Measurements from ENCODE around the gene PRKD1.

Gene PRKD1

DNA sequence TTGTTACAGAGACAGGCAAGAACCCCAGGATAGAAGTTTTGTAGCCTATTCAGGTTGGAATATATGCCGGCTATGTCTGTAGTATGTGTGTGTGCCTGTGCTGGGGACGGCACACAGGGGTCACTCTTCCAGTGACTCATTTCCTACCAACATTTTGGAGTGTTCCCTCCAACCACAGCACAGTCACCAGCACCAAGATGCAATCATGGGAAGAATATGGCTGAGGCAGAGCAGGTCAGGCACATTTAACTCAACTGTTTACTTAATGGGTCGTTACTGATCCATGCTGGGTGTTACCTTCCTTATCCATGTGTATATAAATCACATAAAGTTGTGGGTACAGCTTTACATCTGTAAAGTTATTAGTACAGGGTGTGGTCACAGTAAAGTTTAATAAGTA is 178.3 kb downstream of the PRKD1 start:
- Histone ChIP-seq H3F3A (ENCODE audit: control insufficient read depth, insufficient read depth) (no peaks in the 10 kb centered on the region), H3K27ac (ENCODE audit: low read depth, low read length) (no peak overlapping the region), H3K36me3 (ENCODE audit: control insufficient read depth, low read length) (no peaks in the 10 kb centered on the region), H3K9me2 (replicated peaks; ENCODE audit: control insufficient read depth, low read length) (no peaks in the 10 kb centered on the region), H3K4me3 (ENCODE audit: low read length) (no peak overlapping the region), H3K27me3 (ENCODE audit: control insufficient read depth, low read length) (no peaks in the 10 kb centered on the region), H3K4me2 (ENCODE audit: low read length) (no peak overlapping the region), H4K20me1 (ENCODE audit: control insufficient read depth, insufficient read depth, low read depth, low read length) (no peaks in the 10 kb centered on the region), H3K79me2 (ENCODE audit: control insufficient read depth, low read length) (no peaks in the 10 kb centered on the region), H3K4me1 (ENCODE audit: control insufficient read depth, low read length) (no peaks in the 10 kb centered on the region), H3K9me3 (ENCODE audit: control insufficient read depth, insufficient read depth, low read length) (no peaks in the 10 kb centered on the region; the same call in 1 of the 2 replicates)
- TF ChIP-seq, protein P1, sequence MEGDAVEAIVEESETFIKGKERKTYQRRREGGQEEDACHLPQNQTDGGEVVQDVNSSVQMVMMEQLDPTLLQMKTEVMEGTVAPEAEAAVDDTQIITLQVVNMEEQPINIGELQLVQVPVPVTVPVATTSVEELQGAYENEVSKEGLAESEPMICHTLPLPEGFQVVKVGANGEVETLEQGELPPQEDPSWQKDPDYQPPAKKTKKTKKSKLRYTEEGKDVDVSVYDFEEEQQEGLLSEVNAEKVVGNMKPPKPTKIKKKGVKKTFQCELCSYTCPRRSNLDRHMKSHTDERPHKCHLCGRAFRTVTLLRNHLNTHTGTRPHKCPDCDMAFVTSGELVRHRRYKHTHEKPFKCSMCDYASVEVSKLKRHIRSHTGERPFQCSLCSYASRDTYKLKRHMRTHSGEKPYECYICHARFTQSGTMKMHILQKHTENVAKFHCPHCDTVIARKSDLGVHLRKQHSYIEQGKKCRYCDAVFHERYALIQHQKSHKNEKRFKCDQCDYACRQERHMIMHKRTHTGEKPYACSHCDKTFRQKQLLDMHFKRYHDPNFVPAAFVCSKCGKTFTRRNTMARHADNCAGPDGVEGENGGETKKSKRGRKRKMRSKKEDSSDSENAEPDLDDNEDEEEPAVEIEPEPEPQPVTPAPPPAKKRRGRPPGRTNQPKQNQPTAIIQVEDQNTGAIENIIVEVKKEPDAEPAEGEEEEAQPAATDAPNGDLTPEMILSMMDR (IDR thresholded peaks at IDR 0.05; ENCODE audit: low read depth, low read length, poor library complexity, severe bottlenecking) = no peak
- TF ChIP-seq EZH2phosphoT487 (IDR thresholded peaks at IDR 0.05; ENCODE audit: borderline replicate concordance, low read length) = no peak

DNA sequence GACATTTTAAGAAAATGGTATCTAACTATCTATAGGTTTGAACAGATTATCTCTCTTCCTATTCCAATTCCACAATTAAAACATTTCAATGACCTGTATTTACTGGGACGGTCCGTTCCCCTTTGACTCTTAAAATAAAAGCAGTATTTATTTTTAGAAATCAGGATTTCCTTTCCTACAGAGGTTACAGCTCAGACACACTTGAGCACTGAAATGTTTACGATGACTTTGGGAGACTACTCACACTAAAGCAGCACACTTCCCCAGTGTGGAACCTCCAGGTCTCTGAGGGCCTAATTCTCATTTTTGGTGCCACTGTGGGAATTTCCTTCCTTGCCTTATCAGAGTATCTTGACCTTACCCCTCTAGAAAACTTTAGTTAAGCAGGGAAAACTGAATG is 181.8 kb downstream of the PRKD1 start:
- H3K9me3 ChIP-seq (ENCODE audit: control insufficient read depth, insufficient read depth, low read length) = no peaks in the 10 kb centered on the region; the same call in 1 of the 2 replicates
- no peak overlapping the region for H3K4me3 ChIP-seq (ENCODE audit: low read length)
- no peaks in the 10 kb centered on the region for H4K20me1 ChIP-seq (ENCODE audit: control insufficient read depth, insufficient read depth, low read depth, low read length)
- H3K79me2 ChIP-seq (ENCODE audit: control insufficient read depth, low read length) = no peaks in the 10 kb centered on the region
- H3K36me3 ChIP-seq (ENCODE audit: control insufficient read depth, low read length) = no peaks in the 10 kb centered on the region
- no peak for TF ChIP-seq EZH2phosphoT487 (IDR thresholded peaks at IDR 0.05; ENCODE audit: borderline replicate concordance, low read length)
- TF ChIP-seq, protein P1 (IDR thresholded peaks at IDR 0.05; ENCODE audit: low read depth, low read length, poor library complexity, severe bottlenecking) = no peak
- H3K27me3 ChIP-seq (ENCODE audit: control insufficient read depth, low read length) = no peaks in the 10 kb centered on the region
- H3K27ac ChIP-seq (ENCODE audit: low read depth, low read length) = no peak overlapping the region
- H3K9me2 ChIP-seq (replicated peaks; ENCODE audit: control insufficient read depth, low read length) = no peaks in the 10 kb centered on the region
- no peaks in the 10 kb centered on the region for H3F3A ChIP-seq (ENCODE audit: control insufficient read depth, insufficient read depth)
- no peak overlapping the region for H3K4me2 ChIP-seq (ENCODE audit: low read length)
- no peaks in the 10 kb centered on the region for H3K4me1 ChIP-seq (ENCODE audit: control insufficient read depth, low read length)

DNA sequence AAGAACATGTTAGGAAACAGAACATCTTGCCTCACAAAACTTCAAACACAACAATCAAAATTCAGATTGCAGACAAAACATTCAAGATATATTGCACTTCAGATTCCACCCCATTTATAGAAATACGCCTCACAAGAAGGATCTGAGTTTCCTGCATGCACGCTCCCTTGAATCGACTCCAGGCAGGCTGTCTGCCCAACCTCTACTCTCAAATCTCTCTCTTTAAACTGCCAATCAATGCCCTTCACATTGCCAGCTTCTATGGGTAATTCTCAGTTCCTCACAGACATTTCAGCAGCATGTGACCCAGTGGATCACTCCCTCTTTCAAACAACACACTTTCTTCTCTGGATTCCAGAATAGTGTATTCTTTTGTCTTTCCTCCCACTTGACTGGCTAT is 184.1 kb downstream of the PRKD1 start:
- no peaks in the 10 kb centered on the region for H3K4me1 ChIP-seq (ENCODE audit: control insufficient read depth, low read length)
- H3F3A ChIP-seq (ENCODE audit: control insufficient read depth, insufficient read depth) = no peaks in the 10 kb centered on the region
- no peaks in the 10 kb centered on the region for H3K9me2 ChIP-seq (replicated peaks; ENCODE audit: control insufficient read depth, low read length)
- no peak overlapping the region for H3K27ac ChIP-seq (ENCODE audit: low read depth, low read length)
- no peaks in the 10 kb centered on the region for H3K79me2 ChIP-seq (ENCODE audit: control insufficient read depth, low read length)
- H3K36me3 ChIP-seq (ENCODE audit: control insufficient read depth, low read length) = no peaks in the 10 kb centered on the region
- no peaks in the 10 kb centered on the region for H4K20me1 ChIP-seq (ENCODE audit: control insufficient read depth, insufficient read depth, low read depth, low read length)
- no peaks in the 10 kb centered on the region; the same call in 1 of the 2 replicates for H3K9me3 ChIP-seq (ENCODE audit: control insufficient read depth, insufficient read depth, low read length)
- no peak overlapping the region for H3K4me3 ChIP-seq (ENCODE audit: low read length)
- H3K4me2 ChIP-seq (ENCODE audit: low read length) = no peak overlapping the region
- no peaks in the 10 kb centered on the region for H3K27me3 ChIP-seq (ENCODE audit: control insufficient read depth, low read length)
- TF ChIP-seq, protein P1 (IDR thresholded peaks at IDR 0.05; ENCODE audit: low read depth, low read length, poor library complexity, severe bottlenecking) = no peak
- no peak for TF ChIP-seq EZH2phosphoT487 (IDR thresholded peaks at IDR 0.05; ENCODE audit: borderline replicate concordance, low read length)
